Keratinocyte (primary cell): ENCODE data around the gene DNAH17. TPM values are rescaled to one million over a fixed set of nuclear protein-coding genes. Genes with fewer than 3 reads are reported as not detected.

Source experiments
- DNase-seq: peaks from one replicate; pipeline ENCODE4 v3.0.0-alpha.2; 2011; ENCODE audit warnings: low read depth, missing footprints, low spot score
- FAIRE-seq: peaks from 2 replicates; lab custom pipeline; 2011; peaks lifted over from hg19 to GRCh38; lab: Jason Lieb, UNC
- H2AFZ ChIP-seq: 2 replicates; pipeline ENCODE4 v1.6.0; 2012; ENCODE audit warnings: low read length, control low read depth, inconsistent platforms; ENCODE audit not compliant: control insufficient read depth
- H3K27ac ChIP-seq: 2 replicates; pipeline ENCODE4 v1.5.1; 2011; ENCODE audit warnings: low read length; ENCODE audit not compliant: control insufficient read depth, insufficient read depth
- H3K27me3 ChIP-seq: 3 replicates; pipeline ENCODE4 v1.6.0; 2011; ENCODE audit warnings: low read length; ENCODE audit not compliant: control insufficient read depth, insufficient read depth; ENCODE audit errors: extremely low read depth
- H3K36me3 ChIP-seq, 2 experiments: 2 replicates in 1 of 2; 3 replicates in 1 of 2; pipeline ENCODE4 v1.5.1; 2011; ENCODE audit warnings: low read length in 2 of 2, mild to moderate bottlenecking in 1 of 2; ENCODE audit not compliant: control insufficient read depth in 2 of 2, insufficient read depth in 2 of 2; ENCODE audit errors: extremely low read depth in 1 of 2
- H3K4me1 ChIP-seq: 3 replicates; pipeline ENCODE4 v1.5.1; 2011; ENCODE audit warnings: low read length; ENCODE audit not compliant: control insufficient read depth, insufficient read depth; ENCODE audit errors: extremely low read depth
- H3K4me2 ChIP-seq: 3 replicates; pipeline ENCODE4 v1.6.0; 2011; ENCODE audit warnings: low read depth, low read length; ENCODE audit not compliant: control insufficient read depth, insufficient read depth; ENCODE audit errors: extremely low read depth
- H3K4me3 ChIP-seq, 3 experiments: fragments of 200-600 bp in 1 of 3; sonication (generic) in 1 of 3; 2 replicates in 2 of 3; 3 replicates in 1 of 3; pipeline ENCODE4 v1.5.1; 2011 to 2016; ENCODE audit warnings: low read length in 3 of 3, mild to moderate bottlenecking in 3 of 3, control low read depth in 2 of 3, inconsistent platforms in 1 of 3, low read depth in 1 of 3, mixed read lengths in 1 of 3, mixed run types in 1 of 3, moderate library complexity in 1 of 3; ENCODE audit not compliant: control insufficient read depth in 2 of 3, insufficient read depth in 2 of 3; ENCODE audit errors: extremely low read depth in 1 of 3
- H3K79me2 ChIP-seq: 2 replicates; pipeline ENCODE4 v1.6.0; 2012; ENCODE audit warnings: low read length; ENCODE audit not compliant: control insufficient read depth, insufficient read depth
- H3K9ac ChIP-seq: 3 replicates; pipeline ENCODE4 v1.6.0; 2011; ENCODE audit warnings: low read length; ENCODE audit not compliant: control insufficient read depth, insufficient read depth; ENCODE audit errors: extremely low read depth
- H3K9me1 ChIP-seq: 3 replicates; pipeline ENCODE4 v1.6.0; 2011; ENCODE audit warnings: low read length; ENCODE audit not compliant: control insufficient read depth, insufficient read depth; ENCODE audit errors: extremely low read depth
- H3K9me3 ChIP-seq: 2 replicates; pipeline ENCODE4 v1.5.1; 2012; ENCODE audit warnings: low read depth, low read length; ENCODE audit not compliant: control insufficient read depth
- H4K20me1 ChIP-seq: 3 replicates; pipeline ENCODE4 v1.6.0; 2011; ENCODE audit warnings: low read length; ENCODE audit not compliant: control insufficient read depth, insufficient read depth; ENCODE audit errors: extremely low read depth
- CTCF ChIP-seq, 3 experiments: IDR thresholded peaks in 1 of 3; conservative IDR thresholded peaks in 1 of 3; optimal IDR thresholded peaks in 1 of 3; 2 replicates in 2 of 3; 3 replicates in 1 of 3; pipeline versions ENCODE3 to v1.5.1; 2011; ENCODE audit warnings: low read length in 3 of 3, mild to moderate bottlenecking in 3 of 3, moderate library complexity in 2 of 3, control low read depth in 1 of 3, inconsistent platforms in 1 of 3; ENCODE audit not compliant: insufficient read depth in 2 of 3; ENCODE audit errors: extremely low read depth in 1 of 3
- EZH2 ChIP-seq: IDR thresholded peaks from one replicate; pipeline ENCODE4 v1.6.1; 2012; ENCODE audit warnings: inconsistent platforms, mild to moderate bottlenecking, low read length, moderate library complexity
- dilution Hi-C: fragments of 300-500 bp; cut with MboI; formaldehyde crosslinking; loops from one replicate; pipeline ENCODE4 v1.7.0; 2020; ENCODE audit warnings: low sequenced_read_pairs; ENCODE audit not compliant: extremely low pct_ligation_motif_present
- polyA plus RNA-seq, 5 experiments: library from polyadenylated mRNA; depleted of rRNA in 3 of 5; stranded (reverse) in 3 of 5; stranded (forward) in 1 of 5; unstranded in 1 of 5; fragments of >200 nt; gene quantifications; 1 replicate in 1 of 5; 2 replicates in 3 of 5; 3 replicates in 1 of 5; pipeline versions ENCODE4 v1.2.1 to v1.2.3, GENCODE V29; 2011 to 2012; ENCODE audit warnings: missing spikeins in 2 of 5, low read depth in 1 of 5, low replicate concordance in 1 of 5

The DNAH17 gene
- polyA plus RNA-seq, 1 donor (not counting 4 experiments of a cell fraction or from before 2014, with no cell fraction given): 0.16 TPM

- H3K9ac ChIP-seq: no peak overlapping the region
- H3K9me1 ChIP-seq: no peaks in the 10 kb centered on the region
- TF ChIP-seq CTCF (optimal IDR thresholded peaks at IDR 0.05 in 1 of 3, IDR thresholded peaks at IDR 0.05 in 1 of 3, conservative IDR thresholded peaks at IDR 0.05 in 1 of 3; ENCODE audit: extremely low read depth in 1 of 3, insufficient read depth in 2 of 3, low read length in 3 of 3): no peak
- no peak for TF ChIP-seq EZH2
- H4K20me1 ChIP-seq: no peaks in the 10 kb centered on the region
- H3K27ac ChIP-seq: no peak overlapping the region
- H3K9me3 ChIP-seq: no peaks in the 10 kb centered on the region
- no peaks in the 10 kb centered on the region for H3K4me1 ChIP-seq
- H3K27me3 ChIP-seq: no peaks in the 10 kb centered on the region
- no peaks in the 10 kb centered on the region for H3K79me2 ChIP-seq
- H3K36me3 ChIP-seq: no peaks in the 10 kb centered on the region
- no peak overlapping the region for H3K4me2 ChIP-seq
- H2AFZ ChIP-seq: no peak overlapping the region
- DNase-seq: no peak
- no peak overlapping the region for H3K4me3 ChIP-seq
- dilution Hi-C loops: no loop called here
- no peak for FAIRE-seq
Measured at GRCh38 chr17:78507526-78507925, 69.7 kb downstream of the DNAH17 start.

GRCh38 chr17:78506454-78507309 lies 70.5 kb downstream of the DNAH17 start:
- dilution Hi-C loops: no loop called here
- H3K9ac ChIP-seq: no peak overlapping the region
- no peak overlapping the region for H3K4me2 ChIP-seq
- TF ChIP-seq CTCF (optimal IDR thresholded peaks at IDR 0.05 in 1 of 3, IDR thresholded peaks at IDR 0.05 in 1 of 3, conservative IDR thresholded peaks at IDR 0.05 in 1 of 3; ENCODE audit: extremely low read depth in 1 of 3, insufficient read depth in 2 of 3, low read length in 3 of 3) (no peak), EZH2 (no peak)
- H3K9me1 ChIP-seq: no peaks in the 10 kb centered on the region
- no peak for FAIRE-seq
- no peaks in the 10 kb centered on the region for H3K9me3 ChIP-seq
- H3K4me3 ChIP-seq: no peak overlapping the region
- no peaks in the 10 kb centered on the region for H3K79me2 ChIP-seq
- no peaks in the 10 kb centered on the region for H3K36me3 ChIP-seq
- no peak for DNase-seq
- no peaks in the 10 kb centered on the region for H4K20me1 ChIP-seq
- H3K4me1 ChIP-seq: no peaks in the 10 kb centered on the region
- no peaks in the 10 kb centered on the region for H3K27me3 ChIP-seq
- no peak overlapping the region for H2AFZ ChIP-seq
- no peak overlapping the region for H3K27ac ChIP-seq
